ENCODE measurements around the gene CFAP99. TPM values are rescaled to one million over a fixed set of nuclear protein-coding genes. Genes with fewer than 3 reads are reported as not detected.
A peak's percentile ranks its signal among the peaks of the same experiment; 100 is the strongest.

The CFAP99 gene
- total and polyA plus RNA-seq, 2 donors from 2014 or later, result 1.5 to 1.7 TPM

- no peaks in the 10 kb centered on the region for H3K4me1 ChIP-seq (ENCODE audit: control insufficient read depth in 2 of 3, insufficient read depth in 2 of 3, low read depth in 1 of 3, low read length in 3 of 3)
- H3K27me3 ChIP-seq (ENCODE audit: control insufficient read depth, insufficient read depth, low read length), result no peaks in the 10 kb centered on the region
- TF ChIP-seq CTCF (IDR thresholded peaks at IDR 0.05; ENCODE audit: borderline replicate concordance, extremely low read depth, insufficient read depth), result no peak
- H3K9me3 ChIP-seq (ENCODE audit: control insufficient read depth in 2 of 3, insufficient read depth in 1 of 3, low read length in 3 of 3), result no peaks in the 10 kb centered on the region
- intact Hi-C loops (cut with DNase I), result no loop called here
- FAIRE-seq (no peak), DNase-seq (peak in 1 of 5 donors; percentile 65)
- H3K27ac ChIP-seq (ENCODE audit: low read depth in 2 of 2, low read length in 2 of 2), result no peak overlapping the region
- H3K36me3 ChIP-seq (ENCODE audit: control insufficient read depth in 2 of 3, insufficient read depth in 3 of 3, low read length in 3 of 3), result no peaks in the 10 kb centered on the region
- no peak overlapping the region for H3K9ac ChIP-seq (ENCODE audit: low read length in 3 of 3)
- no peak overlapping the region for H3K4me3 ChIP-seq (ENCODE audit: low read length in 3 of 3)
These were observed 23.6 kb downstream of the CFAP99 start for GRCh38 chr4:2442175-2442993.

- no peak for TF ChIP-seq CTCF (IDR thresholded peaks at IDR 0.05; ENCODE audit: borderline replicate concordance, extremely low read depth, insufficient read depth)
- intact Hi-C loops (cut with DNase I), result no loop called here
- no peaks in the 10 kb centered on the region for H3K4me1 ChIP-seq (ENCODE audit: control insufficient read depth in 2 of 3, insufficient read depth in 2 of 3, low read depth in 1 of 3, low read length in 3 of 3)
- no peak for FAIRE-seq
- no peak overlapping the region for H3K9ac ChIP-seq (ENCODE audit: low read length in 3 of 3)
- no peaks in the 10 kb centered on the region for H3K27me3 ChIP-seq (ENCODE audit: control insufficient read depth, insufficient read depth, low read length)
- H3K36me3 ChIP-seq (ENCODE audit: control insufficient read depth in 2 of 3, insufficient read depth in 3 of 3, low read length in 3 of 3), result no peaks in the 10 kb centered on the region
- no peaks in the 10 kb centered on the region for H3K9me3 ChIP-seq (ENCODE audit: control insufficient read depth in 2 of 3, insufficient read depth in 1 of 3, low read length in 3 of 3)
- no peak overlapping the region for H3K27ac ChIP-seq (ENCODE audit: low read depth in 2 of 2, low read length in 2 of 2)
- peak in 1 of 5 donors; percentile 63 for DNase-seq
- H3K4me3 ChIP-seq (ENCODE audit: low read length in 3 of 3), result no peak overlapping the region
These were observed 24.4 kb downstream of the CFAP99 start for GRCh38 chr4:2443061-2443730.

- H3K4me3 ChIP-seq (ENCODE audit: low read length in 3 of 3), result no peak overlapping the region
These were observed 25.4 kb downstream of the CFAP99 start for GRCh38 chr4:2443956-2444740.

More at GRCh38 chr4:2443956-2444740, 25.4 kb downstream of the CFAP99 start:
- H3K4me1 ChIP-seq (ENCODE audit: control insufficient read depth in 2 of 3, insufficient read depth in 2 of 3, low read depth in 1 of 3, low read length in 3 of 3), result no peaks in the 10 kb centered on the region
- H3K9me3 ChIP-seq (ENCODE audit: control insufficient read depth in 2 of 3, insufficient read depth in 1 of 3, low read length in 3 of 3), result no peaks in the 10 kb centered on the region
- no peaks in the 10 kb centered on the region for H3K27me3 ChIP-seq (ENCODE audit: control insufficient read depth, insufficient read depth, low read length)
- DNase-seq (peak in 1 of 5 donors; percentile 68), FAIRE-seq (no peak)
- no peak for TF ChIP-seq CTCF (IDR thresholded peaks at IDR 0.05; ENCODE audit: borderline replicate concordance, extremely low read depth, insufficient read depth)
- no peak overlapping the region for H3K9ac ChIP-seq (ENCODE audit: low read length in 3 of 3)
- H3K27ac ChIP-seq (ENCODE audit: low read depth in 2 of 2, low read length in 2 of 2), result no peak overlapping the region
- no peaks in the 10 kb centered on the region for H3K36me3 ChIP-seq (ENCODE audit: control insufficient read depth in 2 of 3, insufficient read depth in 3 of 3, low read length in 3 of 3)
- intact Hi-C loops (cut with DNase I), result no loop called here
